Right lobe of liver (tissue), 6 donors: ENCODE data around the gene PDGFB. TPM values are rescaled to one million over a fixed set of nuclear protein-coding genes. Genes with fewer than 3 reads are reported as not detected.
"Not testable (repeated sequence)": the region's sequence is repeated elsewhere in the genome, so short reads cannot be mapped to it uniquely, and the experiment has no call there.

ENCODE experiments used
- ATAC-seq, 4 donors: fragments of 200-7000 bp; cut with Tn5 transposase; one replicate each; pipeline ENCODE4 v1.9.1; 2020; ENCODE audit warnings: mild to moderate bottlenecking in 4 of 4, moderate library complexity in 4 of 4
- DNase-seq, 3 donors: peaks; one replicate each; pipeline ENCODE4 v3.0.0-alpha.2; 2020
- H3K27ac ChIP-seq, 3 donors: fragments of 200-600 bp; one replicate each; pipeline ENCODE4 v1.8.0; 2022
- H3K27me3 ChIP-seq, 2 donors: fragments of 200-600 bp; one replicate each; pipeline ENCODE4 v1.8.0; 2022
- H3K36me3 ChIP-seq, 4 donors: fragments of 200-600 bp; sonication (generic) in 1 of 4; one replicate each; pipeline versions ENCODE4 v1.5.1 to v1.8.0; 2017 to 2022; ENCODE audit warnings: control low read depth in 1 of 4
- H3K4me1 ChIP-seq, 4 donors: fragments of 200-600 bp; sonication (generic) in 1 of 4; one replicate each; pipeline versions ENCODE4 v1.5.1 to v1.8.0; 2017 to 2022; ENCODE audit warnings: control low read depth in 1 of 4
- H3K4me3 ChIP-seq, 3 donors: fragments of 200-600 bp; one replicate each; pipeline ENCODE4 v1.8.0; 2022
- H3K9me3 ChIP-seq, 4 donors: fragments of 200-600 bp; sonication (generic) in 1 of 4; one replicate each; pipeline versions ENCODE4 v1.5.1 to v1.8.0; 2017 to 2022; ENCODE audit warnings: control low read depth in 1 of 4
- POLR2A ChIP-seq: fragments of 450-650 bp; IDR thresholded peaks from one replicate; pipeline ENCODE4 v1.6.1; 2017; ENCODE audit warnings: antibody characterized with exemption, mild to moderate bottlenecking
- WGBS: methylation state at CpG from one replicate; pipeline ENCODE4 v1.1.6; 2018; ENCODE audit warnings: low coverage, low lambda C conversion rate; ENCODE audit not compliant: insufficient coverage; ENCODE audit errors: missing lambda C conversion rate; 5-methylcytosine and 5-hydroxymethylcytosine counted together
- intact Hi-C, 2 donors: fragments of 100-400 bp; cut with DNase I; formaldehyde crosslinking; loops; one replicate each; pipeline versions ENCODE4 v1.11.2 to v1.14.1; 2022
- total RNA-seq, 6 experiments: library from RNA; depleted of rRNA in 2 of 6; stranded (reverse); fragments of >200 nt in 2 of 6; fragmentation: NEBNext Ultra II Directional in 3 of 6; extraction: Animal tissue kit (Norgen Biotek cat#: 25700) in 3 of 6; gene quantifications; one replicate each; pipeline versions ENCODE4 v1.1.0 to v1.2.4, GENCODE V29; 2016 to 2023
- TF ChIP-seq, protein P1 (sequence below), 4 donors: fragments of 200-600 bp in 3 of 4; fragments of 450-650 bp in 1 of 4; IDR thresholded peaks; one replicate each; pipeline versions ENCODE4 v1.5.1 to v1.8.0; 2016 to 2022; ENCODE audit warnings: antibody characterized with exemption in 4 of 4, mild to moderate bottlenecking in 2 of 4
- donor health status: DM: no; HTN: yes; CAD: no.
- donor health status: DM: no; HTN: no; CAD: no.
- donor health status: DM: no; HTN: no; CAD: no.
- donor health status: DM: no; HTN: yes; CAD: no.
- donor health status: DM: no; HTN: yes; CAD: no.

The PDGFB gene
- total RNA-seq, 6 experiments from 2014 or later = 0.90 to 10.2 (median 3.3) TPM

- Histone ChIP-seq H3K27me3 (no peaks in the 10 kb centered on the region), H3K36me3 (no peaks in the 10 kb centered on the region), H3K9me3 (no peaks in the 10 kb centered on the region), H3K4me1 (no peaks in the 10 kb centered on the region), H3K4me3 (no peak overlapping the region), H3K27ac (no peak overlapping the region)
- 50% methylated on average over 9 of the region's 16 CpGs for WGBS
- intact Hi-C loops = no loop called here
- TF ChIP-seq, protein P1, sequence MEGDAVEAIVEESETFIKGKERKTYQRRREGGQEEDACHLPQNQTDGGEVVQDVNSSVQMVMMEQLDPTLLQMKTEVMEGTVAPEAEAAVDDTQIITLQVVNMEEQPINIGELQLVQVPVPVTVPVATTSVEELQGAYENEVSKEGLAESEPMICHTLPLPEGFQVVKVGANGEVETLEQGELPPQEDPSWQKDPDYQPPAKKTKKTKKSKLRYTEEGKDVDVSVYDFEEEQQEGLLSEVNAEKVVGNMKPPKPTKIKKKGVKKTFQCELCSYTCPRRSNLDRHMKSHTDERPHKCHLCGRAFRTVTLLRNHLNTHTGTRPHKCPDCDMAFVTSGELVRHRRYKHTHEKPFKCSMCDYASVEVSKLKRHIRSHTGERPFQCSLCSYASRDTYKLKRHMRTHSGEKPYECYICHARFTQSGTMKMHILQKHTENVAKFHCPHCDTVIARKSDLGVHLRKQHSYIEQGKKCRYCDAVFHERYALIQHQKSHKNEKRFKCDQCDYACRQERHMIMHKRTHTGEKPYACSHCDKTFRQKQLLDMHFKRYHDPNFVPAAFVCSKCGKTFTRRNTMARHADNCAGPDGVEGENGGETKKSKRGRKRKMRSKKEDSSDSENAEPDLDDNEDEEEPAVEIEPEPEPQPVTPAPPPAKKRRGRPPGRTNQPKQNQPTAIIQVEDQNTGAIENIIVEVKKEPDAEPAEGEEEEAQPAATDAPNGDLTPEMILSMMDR (IDR thresholded peaks at IDR 0.05) = no peak
- TF ChIP-seq POLR2A = no peak
- no peak for ATAC-seq
- peak in 1 of 3 donors; percentile 2 for DNase-seq
Measured at GRCh38 chr22:39219071-39220039, 25.4 kb downstream of the PDGFB start.

DNA sequence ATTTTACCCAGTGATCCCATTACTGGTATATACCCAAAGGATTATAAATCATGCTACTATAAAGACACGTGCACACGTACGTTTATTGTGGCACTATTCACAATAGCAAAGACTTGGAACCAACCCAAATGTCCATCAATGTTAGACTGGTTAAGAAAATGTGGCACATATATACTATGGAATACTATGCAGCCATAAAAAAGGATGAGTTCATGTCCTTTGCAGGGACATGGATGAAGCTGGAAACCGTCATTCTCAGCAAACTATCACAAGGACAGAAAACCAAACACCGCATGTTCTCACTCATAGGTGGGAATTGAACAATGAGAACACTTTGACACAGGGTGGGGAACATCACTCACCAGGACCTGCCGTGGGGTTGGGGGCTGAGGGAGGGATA, 26.4 kb downstream of the PDGFB start:
- H3K27me3 ChIP-seq, H3K9me3 ChIP-seq, DNase-seq, intact Hi-C loops, H3K4me1 ChIP-seq, H3K4me3 ChIP-seq, H3K36me3 ChIP-seq, H3K27ac ChIP-seq, ATAC-seq: not testable (repeated sequence)
- WGBS = 88% methylated on average over 6 of the region's 6 CpGs

- Histone ChIP-seq H3K4me1 (no peaks in the 10 kb centered on the region), H3K4me3 (no peak overlapping the region), H3K9me3 (no peaks in the 10 kb centered on the region), H3K36me3 (no peaks in the 10 kb centered on the region), H3K27me3 (no peaks in the 10 kb centered on the region), H3K27ac (no peak overlapping the region)
- no peak for DNase-seq
- ATAC-seq = no peak
- intact Hi-C loops = no loop called here
- TF ChIP-seq, protein P1 (IDR thresholded peaks at IDR 0.05) = no peak
- no peak for TF ChIP-seq POLR2A
- WGBS = 69% methylated on average over 5 of the region's 8 CpGs
Measured at GRCh38 chr22:39216143-39216490, 28.7 kb downstream of the PDGFB start.

GRCh38 chr22:39215426-39216142, 29.2 kb downstream of the PDGFB start:
- Histone ChIP-seq H3K36me3 (no peaks in the 10 kb centered on the region), H3K9me3 (no peaks in the 10 kb centered on the region), H3K4me3 (no peak overlapping the region), H3K27me3 (no peaks in the 10 kb centered on the region), H3K27ac (no peak overlapping the region), H3K4me1 (no peaks in the 10 kb centered on the region)
- intact Hi-C loops = no loop called here
- no peak for TF ChIP-seq POLR2A
- TF ChIP-seq, protein P1 (IDR thresholded peaks at IDR 0.05) = peak; percentile 16 to 34 (median 28)
- DNase-seq = no peak
- 26% methylated on average over 8 of the region's 14 CpGs for WGBS
- ATAC-seq = peak in 3 of 4 donors; percentile 36 to 53 (median 52)

- Histone ChIP-seq H3K27me3 (no peaks in the 10 kb centered on the region), H3K9me3 (no peaks in the 10 kb centered on the region), H3K27ac (no peak overlapping the region), H3K36me3 (no peaks in the 10 kb centered on the region), H3K4me3 (no peak overlapping the region), H3K4me1 (no peaks in the 10 kb centered on the region)
- intact Hi-C loops = no loop called here
- ATAC-seq = no peak
- no peak for DNase-seq
- no peak for TF ChIP-seq POLR2A
- WGBS = 84% methylated on average over 4 of the region's 6 CpGs
Measured at GRCh38 chr22:39215070-39215396, 29.7 kb downstream of the PDGFB start.
